ENCODE data around the gene DRAM1.

GRCh38 chr12:101859664-101860607 lies 17.4 kb upstream of the DRAM1 start:
- no peak for TF ChIP-seq GATA2 (IDR thresholded peaks at IDR 0.05; ENCODE audit: low read depth, low read length)
- no peak for TF ChIP-seq GATA3 (IDR thresholded peaks at IDR 0.05; ENCODE audit: low read depth, low read length)

All from SH-SY5Y (cell line).